Hematopoietic multipotent progenitor cell (in vitro differentiated cells): ENCODE data around the gene ERMARD. TPM values are rescaled to one million over a fixed set of nuclear protein-coding genes. Genes with fewer than 3 reads are reported as not detected.
"Not testable (repeated sequence)": the region's sequence is repeated elsewhere in the genome, so short reads cannot be mapped to it uniquely, and the experiment has no call there.

ENCODE experiments used
- DNase-seq, 3 donors: peaks; one replicate each; pipeline ENCODE4 v3.0.0-alpha.2; 2011 to 2015; ENCODE audit warnings: low read depth in 2 of 3, low spot score in 2 of 3
- total RNA-seq: library from RNA; depleted of rRNA; stranded (reverse); fragments of >200 nt; gene quantifications from one replicate; pipeline ENCODE4 v1.2.3, GENCODE V29; 2012

The ERMARD gene
- total RNA-seq, 1 donor, result 20.2 TPM

- no peak for DNase-seq
Observed at GRCh38 chr6:169729961-169730360, 21.5 kb upstream of the ERMARD start.

DNA sequence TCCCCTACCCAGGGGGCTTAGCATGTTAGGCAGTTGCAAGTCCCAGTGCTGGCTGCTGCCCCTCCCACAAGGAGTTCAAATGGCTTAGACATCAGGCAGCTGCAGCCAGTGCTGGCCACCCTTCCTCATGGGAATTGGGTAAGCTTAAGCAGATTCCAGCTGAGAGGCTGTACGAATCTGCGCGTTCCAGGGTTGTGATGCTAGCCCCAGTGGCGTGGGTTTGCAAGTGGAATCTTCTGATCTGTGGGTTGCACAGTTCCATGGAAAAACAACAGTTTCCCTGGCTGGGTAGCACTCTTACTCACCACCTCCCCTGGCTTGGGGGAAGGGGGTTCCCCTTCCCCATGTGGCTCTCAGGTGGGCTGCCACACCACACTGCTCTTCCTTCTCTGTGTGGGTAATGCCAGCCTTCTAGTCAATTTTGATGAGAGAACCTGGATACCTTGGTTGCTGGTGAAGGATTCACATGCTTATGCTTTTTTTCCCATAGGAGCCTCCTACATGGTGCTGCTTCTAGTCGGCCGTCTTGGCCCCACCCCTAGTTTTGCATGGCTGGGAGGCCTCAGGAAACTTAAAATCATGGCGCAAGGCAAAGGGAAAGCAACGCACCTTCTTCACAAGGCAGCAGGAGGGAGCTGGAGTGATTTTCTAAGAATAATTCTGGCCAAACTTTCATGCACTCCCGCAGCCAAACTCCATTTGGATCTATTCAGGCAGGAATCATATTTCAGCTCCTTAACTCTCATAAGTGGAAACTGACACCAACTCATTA lies 13.0 kb upstream of the ERMARD start:
- DNase-seq, result no peak

GRCh38 chr6:169738976-169739529 lies 12.4 kb upstream of the ERMARD start:
- DNase-seq, result no peak

DNA sequence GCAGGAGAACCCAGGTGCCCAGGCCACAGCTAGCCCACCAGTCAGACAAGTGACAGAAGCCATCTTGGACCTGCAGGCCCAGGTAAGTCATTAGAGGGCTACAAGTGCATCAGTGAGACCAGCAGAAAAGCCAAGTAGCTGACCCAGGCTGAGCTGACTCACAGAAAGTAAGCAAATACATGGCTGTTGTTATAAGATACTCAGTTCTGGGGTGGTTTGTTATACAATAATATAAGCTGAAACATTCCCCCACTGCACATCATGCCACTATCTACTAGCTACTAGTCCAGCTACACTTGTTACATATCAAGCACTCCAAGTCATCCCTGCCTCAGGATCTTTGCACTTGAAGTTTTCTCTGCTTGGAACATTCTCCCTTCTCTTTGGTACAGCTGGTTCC lies 10.1 kb upstream of the ERMARD start:
- DNase-seq, result no peak

DNA sequence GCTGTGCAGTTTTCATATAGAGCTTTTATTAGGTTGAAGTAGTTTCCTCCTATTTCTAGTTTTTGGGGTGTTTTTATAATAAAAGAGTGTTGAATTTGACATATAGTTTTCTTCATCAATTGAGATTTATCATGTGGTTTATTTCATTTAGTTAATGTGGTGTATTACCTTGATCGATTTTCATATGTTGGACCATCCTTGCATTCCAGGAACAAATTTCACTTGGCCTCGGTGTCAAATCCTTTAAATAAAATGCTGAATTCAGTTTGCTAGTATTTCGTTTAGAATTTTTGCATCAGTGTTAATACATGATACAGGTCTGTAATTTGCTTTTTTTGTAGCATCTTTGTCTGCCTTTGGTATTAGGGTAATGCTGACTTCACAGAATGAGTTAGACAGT lies 6.0 kb upstream of the ERMARD start:
- DNase-seq, result no peak

- DNase-seq, result no peak
Observed at GRCh38 chr6:169746556-169746955, 4.9 kb upstream of the ERMARD start.

GRCh38 chr6:169752074-169752623 lies 727 bp downstream of the ERMARD start:
- no peak for DNase-seq

DNA sequence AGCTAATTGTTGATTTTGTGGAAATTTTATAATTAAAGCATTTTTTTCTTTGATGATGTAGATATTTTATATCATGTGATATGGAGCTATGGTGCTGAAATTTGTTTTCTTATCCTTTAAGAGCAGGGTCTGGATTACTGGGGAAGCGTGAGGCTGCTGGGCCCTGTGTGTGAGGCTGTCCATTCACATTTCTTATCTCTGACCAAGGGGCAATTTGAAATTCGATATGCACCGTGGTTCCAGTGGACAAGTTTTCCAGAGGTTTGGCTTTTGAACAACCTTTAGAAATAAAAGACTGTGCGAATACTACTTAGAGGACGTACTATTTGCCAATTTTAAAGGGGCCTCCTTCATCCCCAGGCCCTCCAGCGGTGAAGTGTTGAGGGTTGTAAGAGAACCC lies 3.7 kb downstream of the ERMARD start:
- no peak for DNase-seq

DNA sequence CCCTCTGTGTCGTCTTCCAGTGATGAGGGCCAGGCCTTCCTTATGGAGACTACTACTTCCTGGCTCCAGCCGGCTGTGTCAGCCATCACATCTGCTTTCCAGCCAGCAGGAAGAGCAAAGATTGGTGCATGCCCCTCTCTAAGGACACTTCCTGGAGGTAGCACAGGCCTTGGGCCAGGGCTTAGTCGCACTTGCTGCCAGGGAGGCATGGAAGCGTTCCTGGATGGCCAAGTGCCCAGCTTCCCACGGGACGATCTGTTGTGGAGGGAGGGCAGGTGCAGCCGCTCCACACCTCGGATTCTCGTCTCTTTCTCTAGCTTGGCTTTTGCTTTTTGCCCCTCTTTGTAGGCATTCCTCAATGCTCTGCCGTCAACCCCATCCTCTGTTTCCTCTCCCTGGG lies 11.9 kb downstream of the ERMARD start:
- no peak for DNase-seq

DNA sequence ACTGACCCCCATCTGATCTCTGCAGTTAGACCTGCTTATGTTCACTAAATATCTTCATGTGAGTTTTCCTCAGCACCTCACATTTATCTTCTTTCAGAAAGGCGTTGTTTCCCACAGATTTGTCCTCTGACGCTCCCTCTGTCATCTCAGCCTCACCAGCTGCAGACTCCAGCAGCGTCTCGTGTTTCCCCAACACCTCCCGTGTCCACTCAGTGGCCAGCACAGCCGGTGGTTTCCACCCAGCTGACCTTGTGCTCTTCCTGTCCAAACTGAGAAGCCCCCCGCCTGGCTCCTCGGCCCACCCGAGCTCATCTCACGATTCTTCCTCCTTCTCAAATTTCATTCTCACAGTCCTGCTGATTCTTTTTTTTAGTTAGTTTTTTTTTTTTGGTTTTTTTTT lies 12.5 kb downstream of the ERMARD start:
- no peak for DNase-seq

- not testable (repeated sequence) for DNase-seq
Observed at GRCh38 chr6:169765789-169766188, 14.4 kb downstream of the ERMARD start.

DNA sequence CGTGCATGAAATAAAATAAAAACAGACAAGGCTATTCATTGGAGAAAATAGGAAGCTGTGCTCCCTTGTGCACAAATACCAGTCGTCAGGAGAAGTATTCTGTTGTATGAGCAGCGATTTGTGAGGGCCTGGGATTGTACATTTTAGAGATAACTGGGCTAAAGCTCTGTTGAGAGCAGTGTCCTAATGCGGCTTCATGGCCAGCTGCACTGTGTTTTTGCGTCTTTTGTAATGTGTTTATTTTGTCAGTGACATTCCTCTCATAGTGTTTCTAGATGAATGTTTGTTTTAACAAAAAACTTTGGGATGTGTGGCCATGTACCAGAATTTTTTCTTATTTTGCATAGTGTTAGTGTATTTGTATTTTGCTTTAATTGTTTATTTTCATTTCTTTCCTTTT lies 14.8 kb downstream of the ERMARD start:
- DNase-seq, result no peak

DNA sequence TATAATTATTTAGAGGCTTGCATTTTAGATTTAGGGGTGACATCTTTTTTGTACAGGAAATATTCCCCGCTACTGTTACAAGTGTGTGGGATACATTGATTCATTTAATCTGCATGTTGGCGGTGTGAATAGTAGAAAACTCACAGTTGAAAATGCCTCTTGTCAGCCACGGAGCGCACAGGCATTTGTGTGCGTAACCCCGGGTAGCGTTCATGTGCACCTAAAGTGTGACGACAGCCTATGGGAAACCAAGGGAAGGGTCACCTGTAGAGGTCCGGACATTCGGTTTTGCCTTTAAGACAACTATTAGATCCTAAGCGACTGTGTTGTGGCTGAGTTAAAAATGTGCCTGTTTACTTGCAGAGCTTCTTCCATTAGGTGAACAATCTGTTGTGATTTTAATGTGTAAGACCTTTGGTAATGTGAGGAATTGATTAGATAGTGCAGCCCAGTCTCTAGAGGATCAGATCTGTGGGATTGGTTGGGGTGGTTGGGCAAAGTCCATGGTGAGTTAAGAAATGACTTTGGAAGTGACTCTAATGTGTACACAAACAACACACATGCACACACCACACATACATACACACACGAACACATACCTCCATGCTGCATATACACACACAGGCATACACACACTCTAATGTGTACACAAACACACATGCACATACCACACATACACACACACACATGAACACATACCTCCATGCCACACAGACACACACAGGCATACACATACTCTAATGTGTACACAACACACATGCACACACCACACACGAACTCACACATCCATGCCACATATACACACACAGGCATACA lies 15.7 kb downstream of the ERMARD start:
- DNase-seq, result no peak

- no peak for DNase-seq
Observed at GRCh38 chr6:169774347-169774746, 22.9 kb downstream of the ERMARD start.

DNA sequence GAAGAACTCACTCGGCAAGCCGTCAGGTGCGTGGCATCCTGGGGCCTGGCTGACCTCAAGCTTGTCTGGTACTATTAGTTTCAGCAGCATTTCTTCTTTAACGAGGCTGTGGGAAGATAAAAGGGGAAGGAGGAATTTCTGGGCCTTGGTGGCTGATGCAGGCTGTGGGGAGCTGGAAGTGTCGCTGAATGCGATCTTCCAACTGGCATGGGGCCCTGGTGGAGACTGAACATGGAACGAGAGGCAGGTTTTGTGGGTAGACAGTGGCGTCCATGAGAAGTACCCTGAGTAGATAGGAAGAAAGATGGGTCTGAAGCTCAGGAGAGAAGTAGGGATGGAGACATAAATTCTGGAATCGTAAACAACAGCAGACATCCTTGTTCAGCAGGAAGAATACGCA lies 23.9 kb downstream of the ERMARD start:
- DNase-seq, result no peak

GRCh38 chr6:169776379-169776778 lies 25.0 kb downstream of the ERMARD start:
- no peak for DNase-seq

GRCh38 chr6:169777896-169778295 lies 26.5 kb downstream of the ERMARD start:
- DNase-seq, result no peak

GRCh38 chr6:169778646-169779045 lies 27.2 kb downstream of the ERMARD start:
- no peak for DNase-seq

- no peak for DNase-seq
Observed at GRCh38 chr6:169779092-169779815, 27.8 kb downstream of the ERMARD start.

DNA sequence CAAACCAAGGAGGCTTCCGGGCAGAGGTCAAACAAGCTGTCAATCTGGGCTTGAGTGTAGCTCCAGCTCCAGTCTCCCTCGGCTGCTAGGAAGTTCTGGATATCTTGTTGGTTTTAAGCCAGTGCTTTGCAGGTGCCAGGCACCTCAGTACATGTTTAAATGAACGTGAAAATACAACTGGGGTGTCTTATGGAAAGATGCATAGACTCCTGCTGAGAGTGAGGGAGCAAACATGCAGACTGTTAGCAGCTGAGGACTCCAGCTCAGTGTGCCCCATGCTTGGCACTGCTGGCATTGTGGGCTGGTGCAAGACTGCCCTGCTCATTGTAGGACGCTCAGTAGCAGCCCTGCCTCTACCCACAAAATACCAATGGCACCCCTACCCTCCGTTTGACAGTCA lies 28.5 kb downstream of the ERMARD start:
- no peak for DNase-seq

GRCh38 chr6:169780571-169781091 lies 29.2 kb downstream of the ERMARD start:
- DNase-seq, result no peak
